ENCODE results near the gene AP3D1.

Gene AP3D1

GRCh38 chr19:2058570-2059421 lies 92.6 kb downstream of the AP3D1 start:
- DNase-seq: no peak

GRCh38 chr19:2057484-2058469 lies 93.6 kb downstream of the AP3D1 start:
- DNase-seq: no peak

GRCh38 chr19:2056837-2057192 lies 94.6 kb downstream of the AP3D1 start:
- no peak for DNase-seq

DNA sequence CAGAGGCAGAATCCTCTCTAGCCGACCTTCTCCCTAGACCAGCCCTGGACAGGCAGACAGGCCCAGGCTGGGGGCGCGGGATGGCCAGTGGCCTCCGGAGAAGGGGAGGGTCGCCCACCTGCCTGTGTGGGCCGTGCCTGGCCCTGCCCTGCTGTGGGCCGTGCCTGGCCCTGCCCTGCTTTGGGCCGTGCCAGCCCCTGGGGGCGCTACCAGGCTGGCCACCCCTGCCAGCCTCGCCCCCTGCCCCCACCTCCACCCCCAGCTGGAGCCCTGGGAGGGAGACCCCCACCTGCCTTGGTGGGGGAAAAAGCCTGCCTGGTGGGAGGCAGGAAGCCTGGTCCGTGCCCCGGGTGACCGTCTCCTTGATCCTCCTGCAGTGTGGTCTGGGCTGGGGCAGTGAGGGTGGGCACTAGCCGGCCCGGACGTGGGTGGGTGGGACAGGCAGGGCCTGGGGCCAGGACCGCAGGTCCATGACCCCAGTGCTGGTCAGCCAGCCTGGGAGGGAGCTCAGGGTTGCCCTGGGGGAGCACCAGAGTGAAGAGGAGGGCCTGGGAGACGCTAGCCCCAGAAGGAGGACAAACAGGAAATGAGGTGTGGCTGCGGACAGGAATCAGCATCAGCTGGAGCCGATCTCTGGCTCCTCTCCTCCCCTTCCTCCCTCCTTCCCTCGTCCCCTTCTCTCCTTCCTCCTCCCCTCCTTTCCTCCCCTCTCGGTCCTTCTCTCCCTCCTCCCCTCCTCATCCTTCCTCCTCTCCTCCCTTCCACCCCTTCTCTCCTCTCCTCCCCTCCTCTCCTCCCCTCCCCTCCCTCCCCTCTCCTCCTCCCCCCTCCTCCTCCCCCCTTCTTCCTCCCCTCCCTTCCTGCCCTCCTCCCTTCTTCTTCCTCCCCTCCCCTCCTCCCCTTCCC lies 95.2 kb downstream of the AP3D1 start:
- no peak for DNase-seq

GRCh38 chr19:2054763-2055162 lies 96.6 kb downstream of the AP3D1 start:
- DNase-seq: no peak

DNA sequence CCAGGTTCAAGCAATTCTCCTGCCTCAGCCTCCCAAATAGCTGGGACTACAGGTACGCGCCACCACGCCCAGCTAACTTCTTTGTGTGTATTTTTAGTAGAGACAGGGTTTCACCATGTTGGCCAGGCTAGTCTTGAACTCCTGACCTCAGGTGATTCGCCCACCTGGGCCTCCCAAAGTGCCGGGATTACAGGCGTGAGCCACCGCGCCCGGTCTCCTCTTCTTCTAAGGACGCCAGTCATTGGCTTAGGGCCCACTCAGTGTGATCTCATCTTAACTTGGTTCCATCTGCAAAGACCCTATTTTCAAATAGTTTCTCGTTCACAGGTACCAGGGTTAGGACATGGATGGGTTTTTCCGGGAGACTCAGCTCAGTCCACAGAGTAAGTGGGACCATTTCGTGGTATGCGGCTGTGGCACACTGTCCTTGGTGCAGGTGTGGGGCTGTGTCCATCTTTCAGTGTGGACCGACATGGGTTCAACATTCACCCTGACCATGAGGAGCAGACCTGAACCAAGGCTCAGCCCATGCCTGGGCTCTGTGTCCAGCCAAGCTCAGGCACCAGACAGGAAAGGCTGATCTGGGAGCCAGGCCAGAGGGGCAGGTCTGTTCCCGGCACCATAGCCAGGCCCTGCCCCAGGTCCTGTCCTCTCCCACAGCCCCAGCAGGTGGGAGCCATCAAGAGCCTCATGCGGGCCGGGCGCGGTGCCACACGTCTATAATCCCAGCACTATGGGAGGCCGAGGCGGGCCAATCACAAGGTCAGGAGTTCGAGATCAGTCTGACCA lies 97.6 kb downstream of the AP3D1 start:
- DNase-seq: no peak

DNA sequence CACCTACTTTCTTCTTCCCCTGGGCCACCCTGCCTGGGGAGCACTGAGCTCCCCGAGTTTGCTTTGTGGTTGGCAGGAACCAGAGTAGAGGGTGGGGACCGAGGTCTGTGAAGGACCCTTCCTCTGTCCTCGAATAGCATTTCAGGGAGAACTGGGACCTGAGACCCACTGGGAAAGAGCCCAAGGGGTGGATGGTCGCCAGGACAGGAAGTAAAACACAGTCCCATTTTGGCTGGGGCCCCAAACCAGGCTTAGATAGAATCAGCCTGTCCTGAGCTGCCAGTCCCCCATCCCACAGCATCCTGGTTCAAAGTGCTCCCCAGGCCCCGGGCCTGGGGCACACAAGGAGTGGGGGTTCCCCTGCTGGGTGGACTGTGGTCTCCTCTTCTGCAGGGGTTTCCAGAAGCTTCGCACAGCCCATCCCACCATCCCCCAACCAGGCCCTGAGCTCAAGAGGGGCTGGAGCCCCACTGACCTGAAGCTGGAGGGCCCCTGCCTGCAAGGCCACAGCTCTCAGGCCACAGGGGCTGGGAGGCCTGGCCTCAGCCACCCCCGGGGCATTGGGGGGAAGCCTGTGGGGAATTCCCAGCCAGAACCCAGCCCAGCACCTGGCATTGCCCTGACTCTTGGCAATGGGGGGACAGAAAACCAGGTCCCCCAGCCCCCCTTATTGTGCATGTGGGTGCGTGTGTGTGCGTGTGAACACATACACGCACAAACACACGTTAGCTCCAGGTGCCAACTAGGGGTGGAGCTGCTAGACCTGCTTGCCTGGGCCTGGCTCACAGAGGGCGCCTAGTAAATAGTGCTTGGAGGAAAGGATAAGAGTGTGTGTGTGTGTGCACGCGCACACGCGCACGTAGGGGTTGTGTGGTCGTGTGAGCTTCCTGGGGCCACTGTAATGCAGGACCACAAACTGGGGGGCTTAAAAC lies 99.3 kb downstream of the AP3D1 start:
- no peak for DNase-seq

DNA sequence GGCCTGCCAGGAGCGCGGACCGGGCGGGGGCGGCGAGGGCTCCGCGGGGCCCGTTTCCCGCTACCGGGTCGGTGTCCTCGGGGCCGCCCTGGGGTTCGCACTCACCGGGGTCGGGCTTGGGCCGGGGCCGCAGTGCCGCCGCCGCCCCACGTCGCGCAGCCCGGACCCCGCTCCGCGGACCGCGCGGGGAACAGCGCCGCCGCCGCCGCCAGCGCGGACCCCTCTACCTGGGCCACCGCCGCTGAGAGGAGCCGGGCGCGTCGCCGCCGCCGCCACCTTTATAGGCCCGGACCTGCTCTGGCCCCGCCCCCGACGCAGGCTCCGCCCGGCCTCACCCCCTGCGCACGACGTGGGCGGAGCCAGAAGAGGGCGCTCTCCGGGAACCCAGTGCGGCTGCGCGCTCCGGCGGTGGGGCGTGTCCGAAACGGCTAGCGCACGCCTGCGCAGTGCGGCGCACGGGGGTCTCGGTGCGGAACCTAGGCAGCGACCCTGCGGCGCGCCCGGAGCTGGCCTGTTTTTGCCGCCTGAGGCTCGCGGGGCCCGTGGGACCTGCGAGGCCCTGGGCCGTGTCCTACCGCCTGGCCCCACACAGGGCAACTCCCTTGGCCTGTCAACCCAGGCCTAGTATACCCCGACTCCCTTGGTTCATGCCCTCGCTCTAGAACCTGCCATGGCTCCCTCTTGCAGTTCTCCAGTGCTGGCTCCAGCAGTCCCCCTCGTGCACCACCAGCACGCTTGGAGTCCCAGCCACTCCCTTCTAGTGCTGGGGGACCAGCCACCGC lies 100.2 kb downstream of the AP3D1 start, which contains the start of gene MKNK2:
MKNK2 (minus strand) TSS at position 254 of the 782 bp plus-strand sequence. CDS start 393 bp downstream, outside the sequence.
- peak; percentile 92 for DNase-seq
